ENCODE results near the gene LRRC9.

Gene LRRC9

DNA sequence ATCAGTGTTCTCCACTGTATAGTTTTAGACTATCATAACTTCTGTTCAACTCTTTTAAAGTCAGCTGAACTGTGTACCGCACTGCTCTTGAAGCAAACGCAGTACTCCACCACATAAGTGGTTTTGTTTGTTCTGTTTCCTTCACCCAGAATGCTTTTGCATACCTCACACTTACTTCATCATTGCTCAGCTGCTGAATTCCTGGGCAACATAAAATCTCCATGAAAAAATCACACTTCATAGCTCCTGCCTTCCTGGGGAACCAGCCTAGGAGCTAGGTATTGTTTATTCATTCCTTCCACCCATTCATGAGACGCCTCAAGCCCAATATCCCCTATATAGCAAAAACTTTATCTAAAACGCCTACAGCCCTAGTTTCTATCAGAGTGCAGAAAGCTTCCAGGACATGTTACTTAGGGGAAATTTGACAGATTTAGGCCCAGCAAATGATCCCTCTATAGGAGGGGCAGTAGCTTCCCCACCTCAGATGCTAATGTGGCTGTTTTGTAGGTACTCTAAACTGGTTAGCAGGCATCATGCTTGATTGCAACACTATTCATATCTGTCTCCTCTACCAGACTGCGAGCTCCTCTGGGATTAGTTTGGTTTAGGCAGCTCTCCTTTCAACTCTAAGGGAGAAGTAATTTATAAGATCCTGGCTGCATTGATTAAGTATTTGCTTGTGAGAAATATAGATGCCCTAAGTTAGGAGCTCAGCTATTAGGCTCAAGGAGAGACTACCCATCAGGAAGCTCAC is 44.5 kb downstream of the LRRC9 start:
- TF ChIP-seq FOXP2 (optimal IDR thresholded peaks at IDR 0.05; ENCODE audit: borderline replicate concordance, extremely low read depth, extremely low read length, insufficient read depth) (no peak), SIN3A (IDR thresholded peaks at IDR 0.05; ENCODE audit: borderline replicate concordance, insufficient read depth, low read length) (no peak), POLR2AphosphoS5 (IDR thresholded peaks at IDR 0.05; ENCODE audit: low read depth, low read length) (no peak), TAF1 (IDR thresholded peaks at IDR 0.05; ENCODE audit: borderline replicate concordance, insufficient read depth, low read length) (no peak)
- TF ChIP-seq, protein P1, sequence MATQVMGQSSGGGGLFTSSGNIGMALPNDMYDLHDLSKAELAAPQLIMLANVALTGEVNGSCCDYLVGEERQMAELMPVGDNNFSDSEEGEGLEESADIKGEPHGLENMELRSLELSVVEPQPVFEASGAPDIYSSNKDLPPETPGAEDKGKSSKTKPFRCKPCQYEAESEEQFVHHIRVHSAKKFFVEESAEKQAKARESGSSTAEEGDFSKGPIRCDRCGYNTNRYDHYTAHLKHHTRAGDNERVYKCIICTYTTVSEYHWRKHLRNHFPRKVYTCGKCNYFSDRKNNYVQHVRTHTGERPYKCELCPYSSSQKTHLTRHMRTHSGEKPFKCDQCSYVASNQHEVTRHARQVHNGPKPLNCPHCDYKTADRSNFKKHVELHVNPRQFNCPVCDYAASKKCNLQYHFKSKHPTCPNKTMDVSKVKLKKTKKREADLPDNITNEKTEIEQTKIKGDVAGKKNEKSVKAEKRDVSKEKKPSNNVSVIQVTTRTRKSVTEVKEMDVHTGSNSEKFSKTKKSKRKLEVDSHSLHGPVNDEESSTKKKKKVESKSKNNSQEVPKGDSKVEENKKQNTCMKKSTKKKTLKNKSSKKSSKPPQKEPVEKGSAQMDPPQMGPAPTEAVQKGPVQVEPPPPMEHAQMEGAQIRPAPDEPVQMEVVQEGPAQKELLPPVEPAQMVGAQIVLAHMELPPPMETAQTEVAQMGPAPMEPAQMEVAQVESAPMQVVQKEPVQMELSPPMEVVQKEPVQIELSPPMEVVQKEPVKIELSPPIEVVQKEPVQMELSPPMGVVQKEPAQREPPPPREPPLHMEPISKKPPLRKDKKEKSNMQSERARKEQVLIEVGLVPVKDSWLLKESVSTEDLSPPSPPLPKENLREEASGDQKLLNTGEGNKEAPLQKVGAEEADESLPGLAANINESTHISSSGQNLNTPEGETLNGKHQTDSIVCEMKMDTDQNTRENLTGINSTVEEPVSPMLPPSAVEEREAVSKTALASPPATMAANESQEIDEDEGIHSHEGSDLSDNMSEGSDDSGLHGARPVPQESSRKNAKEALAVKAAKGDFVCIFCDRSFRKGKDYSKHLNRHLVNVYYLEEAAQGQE (IDR thresholded peaks at IDR 0.05; ENCODE audit: insufficient read depth in 1 of 2, low read depth in 2 of 2, low read length in 2 of 2): no peak

DNA sequence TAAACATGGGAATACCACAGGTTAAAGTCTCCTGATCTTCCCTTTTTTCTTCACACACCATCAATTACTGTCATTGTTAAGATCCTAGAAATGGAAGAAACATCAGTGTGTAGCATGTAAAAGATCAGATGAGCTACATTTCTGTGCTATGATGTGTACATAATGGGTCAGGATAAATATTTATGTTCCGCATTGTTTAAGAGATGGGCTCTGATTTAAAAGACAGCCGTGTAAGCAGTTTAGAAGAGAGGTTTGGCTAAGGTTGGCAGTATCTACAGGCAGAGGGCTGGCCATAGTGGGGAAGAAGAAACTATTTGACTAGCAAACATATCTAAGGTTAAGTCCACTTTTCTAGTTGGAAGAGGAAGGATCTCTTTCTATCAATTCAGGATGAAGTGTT is 49.4 kb downstream of the LRRC9 start:
- no peak for TF ChIP-seq TAF1 (IDR thresholded peaks at IDR 0.05; ENCODE audit: borderline replicate concordance, insufficient read depth, low read length)
- TF ChIP-seq SIN3A (IDR thresholded peaks at IDR 0.05; ENCODE audit: borderline replicate concordance, insufficient read depth, low read length): no peak
- no peak for TF ChIP-seq FOXP2 (optimal IDR thresholded peaks at IDR 0.05; ENCODE audit: borderline replicate concordance, extremely low read depth, extremely low read length, insufficient read depth)
- TF ChIP-seq, protein P1 (IDR thresholded peaks at IDR 0.05; ENCODE audit: insufficient read depth in 1 of 2, low read depth in 2 of 2, low read length in 2 of 2): no peak
- TF ChIP-seq POLR2AphosphoS5 (IDR thresholded peaks at IDR 0.05; ENCODE audit: low read depth, low read length): no peak

DNA sequence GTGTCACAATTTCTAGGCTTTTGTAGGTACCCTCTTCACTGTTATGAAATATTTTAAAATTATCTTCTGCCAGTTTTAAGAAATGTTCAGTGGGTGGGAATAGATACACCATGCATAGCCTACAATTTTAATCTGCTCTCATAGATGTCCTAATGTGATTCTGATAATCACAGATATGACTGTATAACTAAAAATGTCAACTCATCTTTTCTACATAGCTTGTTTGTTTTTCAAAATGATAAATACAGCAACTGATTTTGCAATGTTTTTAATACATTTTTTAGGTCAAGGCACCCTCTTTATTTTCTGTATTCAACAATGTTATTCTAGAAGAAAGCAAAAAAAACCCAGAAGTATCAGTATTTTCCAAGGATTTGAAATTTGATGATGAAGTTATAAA is 61.6 kb downstream of the LRRC9 start:
- TF ChIP-seq, protein P1 (IDR thresholded peaks at IDR 0.05; ENCODE audit: insufficient read depth in 1 of 2, low read depth in 2 of 2, low read length in 2 of 2): no peak
- TF ChIP-seq POLR2AphosphoS5 (IDR thresholded peaks at IDR 0.05; ENCODE audit: low read depth, low read length): no peak
- no peak for TF ChIP-seq FOXP2 (optimal IDR thresholded peaks at IDR 0.05; ENCODE audit: borderline replicate concordance, extremely low read depth, extremely low read length, insufficient read depth)
- TF ChIP-seq SIN3A (IDR thresholded peaks at IDR 0.05; ENCODE audit: borderline replicate concordance, insufficient read depth, low read length): no peak
- TF ChIP-seq TAF1 (IDR thresholded peaks at IDR 0.05; ENCODE audit: borderline replicate concordance, insufficient read depth, low read length): no peak

DNA sequence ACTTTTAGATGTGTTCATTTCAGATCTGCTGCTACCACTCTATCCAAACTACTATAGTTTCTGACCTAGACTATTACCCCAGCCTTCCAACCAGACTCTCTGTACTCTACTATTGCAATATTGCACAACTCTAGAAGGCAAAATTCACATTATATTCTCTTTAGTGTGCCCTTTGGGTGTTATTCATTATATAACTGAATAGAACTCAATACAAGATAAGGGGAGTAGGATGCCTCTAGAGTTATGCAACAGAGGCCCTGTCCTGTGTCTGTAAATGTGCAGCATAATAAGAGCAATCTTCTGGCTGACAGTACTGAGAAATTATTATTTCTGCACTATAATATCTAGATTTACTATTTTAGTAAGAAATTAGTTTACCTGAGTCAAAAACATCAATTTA is 63.1 kb downstream of the LRRC9 start:
- TF ChIP-seq FOXP2 (optimal IDR thresholded peaks at IDR 0.05; ENCODE audit: borderline replicate concordance, extremely low read depth, extremely low read length, insufficient read depth) (no peak), TAF1 (IDR thresholded peaks at IDR 0.05; ENCODE audit: borderline replicate concordance, insufficient read depth, low read length) (no peak), SIN3A (IDR thresholded peaks at IDR 0.05; ENCODE audit: borderline replicate concordance, insufficient read depth, low read length) (no peak), POLR2AphosphoS5 (IDR thresholded peaks at IDR 0.05; ENCODE audit: low read depth, low read length) (no peak)
- TF ChIP-seq, protein P1 (IDR thresholded peaks at IDR 0.05; ENCODE audit: insufficient read depth in 1 of 2, low read depth in 2 of 2, low read length in 2 of 2): no peak
